Measurements from ENCODE around the gene ZNF300.
"Not testable (repeated sequence)": the region's sequence is repeated elsewhere in the genome, so short reads cannot be mapped to it uniquely, and the experiment has no call there.

The ZNF300 gene

DNA sequence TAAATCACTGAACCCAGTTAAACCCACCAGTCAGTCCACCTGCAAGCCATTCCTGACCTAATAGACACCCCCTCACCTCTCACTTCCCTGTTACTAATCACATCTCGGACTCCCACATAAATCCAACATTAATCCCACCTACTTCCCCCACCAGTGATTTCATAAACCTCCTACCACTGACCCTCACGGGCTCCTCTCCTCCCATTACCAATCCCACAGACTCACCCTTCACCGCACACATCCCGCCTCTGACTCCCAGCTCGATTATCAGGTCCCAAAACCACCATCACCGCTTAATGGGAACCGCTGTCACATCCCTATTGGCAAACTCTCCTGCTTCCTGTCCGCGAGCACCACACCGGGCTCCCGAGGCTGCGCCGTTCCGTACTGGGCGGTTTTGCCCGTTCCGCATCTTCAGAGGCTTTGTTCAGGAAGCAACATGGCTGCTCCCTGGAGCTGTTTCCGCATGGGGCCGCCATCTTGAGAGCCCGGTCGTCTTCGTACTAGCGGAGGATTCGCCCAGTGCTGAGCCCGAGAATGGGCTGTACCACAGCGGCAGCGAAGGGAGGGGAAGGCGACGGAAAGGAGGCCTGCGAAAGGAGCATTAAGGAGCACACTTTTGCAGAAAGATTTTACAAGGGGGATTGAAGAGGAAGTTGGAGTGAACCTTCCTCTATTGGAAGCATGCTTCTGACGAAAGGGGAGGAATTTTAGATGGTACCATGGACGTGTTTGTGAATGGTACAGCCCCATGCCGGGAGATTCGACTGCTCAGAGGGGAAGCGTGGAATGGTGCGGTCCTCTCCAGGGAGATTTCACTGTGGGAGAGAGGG lies at the start of gene ZNF300:
Gene ZNF300 (minus strand): TSS at position 502 of the 833 bp plus-strand sequence. CDS start 1,825 bp downstream, outside the sequence.
- peak; percentile 88 for DNase-seq (ENCODE audit: low spot score)

DNA sequence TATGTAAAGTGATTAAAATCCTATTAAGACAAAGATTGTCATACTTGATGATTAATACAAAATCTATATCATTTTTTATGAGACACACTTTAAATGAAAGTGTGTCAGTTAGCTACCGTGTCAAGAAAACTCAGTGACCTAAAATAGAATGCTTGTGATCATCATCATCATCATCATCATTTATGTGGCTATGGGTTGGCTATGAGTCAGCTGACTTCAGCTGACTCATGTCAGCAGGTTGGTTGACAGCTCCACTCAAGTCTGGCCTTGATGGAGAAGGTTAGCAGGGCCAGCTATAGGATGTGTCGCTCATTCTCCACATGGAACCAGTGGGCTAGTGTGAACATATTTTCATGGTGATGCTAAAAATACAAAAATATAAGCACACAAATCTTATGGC lies 43.8 kb upstream of the ZNF300 start:
- no peak for DNase-seq (ENCODE audit: low spot score)

GRCh38 chr5:150946351-150946905 lies 41.6 kb upstream of the ZNF300 start:
- no peak for DNase-seq (ENCODE audit: low spot score)

- DNase-seq (ENCODE audit: low spot score) = no peak
Observed at GRCh38 chr5:150945947-150946346, 41.2 kb upstream of the ZNF300 start.

- DNase-seq (ENCODE audit: low spot score) = no peak
Observed at GRCh38 chr5:150945486-150945885, 40.7 kb upstream of the ZNF300 start.

DNA sequence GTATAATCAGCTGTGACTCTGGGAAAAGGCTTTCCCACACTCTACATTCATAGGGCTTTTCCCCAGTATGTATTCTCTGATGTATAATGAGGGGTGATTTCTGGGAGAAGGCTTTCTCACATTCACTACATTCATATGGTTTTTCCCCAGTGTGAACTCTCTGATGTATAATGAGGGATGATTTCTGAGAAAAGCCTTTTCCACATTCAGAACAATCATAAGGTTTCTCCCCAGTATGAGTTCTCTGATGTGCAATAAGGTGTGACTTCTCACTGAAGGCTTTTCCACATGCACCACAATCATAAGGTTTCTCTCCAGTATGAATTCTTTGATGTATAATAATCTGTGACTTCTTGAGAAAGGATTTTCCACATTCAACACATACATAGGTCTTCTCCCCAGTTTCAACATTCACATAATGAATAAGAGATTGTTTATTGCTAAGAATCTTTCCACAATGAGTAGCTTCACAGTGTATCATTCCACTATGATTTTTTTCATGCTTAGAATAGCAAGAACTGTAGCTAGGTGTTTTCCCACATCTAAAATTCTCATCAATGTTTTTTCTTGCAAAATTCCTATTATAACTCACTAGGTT lies 26.7 kb upstream of the ZNF300 start:
- DNase-seq (ENCODE audit: low spot score) = no peak

- DNase-seq (ENCODE audit: low spot score) = no peak
Observed at GRCh38 chr5:150918613-150919012, 13.8 kb upstream of the ZNF300 start.

GRCh38 chr5:150912312-150912814 lies 7.6 kb upstream of the ZNF300 start:
- no peak for DNase-seq (ENCODE audit: low spot score)

- DNase-seq (ENCODE audit: low spot score) = no peak
Observed at GRCh38 chr5:150905312-150905683, 518 bp upstream of the ZNF300 start.

DNA sequence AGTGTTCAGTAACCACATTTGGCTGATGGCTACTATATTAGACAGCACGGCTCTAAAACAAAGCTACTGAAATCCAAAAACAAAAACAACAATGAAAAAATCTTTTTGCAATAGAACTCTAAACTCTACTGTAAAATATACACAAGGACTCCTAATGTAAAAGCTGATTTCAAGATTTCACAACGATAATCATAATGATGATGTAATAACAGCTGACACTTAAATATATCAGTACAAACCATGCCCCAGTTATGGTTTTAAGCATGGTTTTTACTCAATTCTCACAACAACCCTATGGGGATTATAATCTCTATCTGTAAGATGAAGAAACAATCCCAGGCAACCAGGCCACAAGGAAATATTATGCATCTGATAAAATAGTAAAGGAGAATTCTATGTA lies 3.3 kb downstream of the ZNF300 start:
- DNase-seq (ENCODE audit: low spot score) = no peak

DNA sequence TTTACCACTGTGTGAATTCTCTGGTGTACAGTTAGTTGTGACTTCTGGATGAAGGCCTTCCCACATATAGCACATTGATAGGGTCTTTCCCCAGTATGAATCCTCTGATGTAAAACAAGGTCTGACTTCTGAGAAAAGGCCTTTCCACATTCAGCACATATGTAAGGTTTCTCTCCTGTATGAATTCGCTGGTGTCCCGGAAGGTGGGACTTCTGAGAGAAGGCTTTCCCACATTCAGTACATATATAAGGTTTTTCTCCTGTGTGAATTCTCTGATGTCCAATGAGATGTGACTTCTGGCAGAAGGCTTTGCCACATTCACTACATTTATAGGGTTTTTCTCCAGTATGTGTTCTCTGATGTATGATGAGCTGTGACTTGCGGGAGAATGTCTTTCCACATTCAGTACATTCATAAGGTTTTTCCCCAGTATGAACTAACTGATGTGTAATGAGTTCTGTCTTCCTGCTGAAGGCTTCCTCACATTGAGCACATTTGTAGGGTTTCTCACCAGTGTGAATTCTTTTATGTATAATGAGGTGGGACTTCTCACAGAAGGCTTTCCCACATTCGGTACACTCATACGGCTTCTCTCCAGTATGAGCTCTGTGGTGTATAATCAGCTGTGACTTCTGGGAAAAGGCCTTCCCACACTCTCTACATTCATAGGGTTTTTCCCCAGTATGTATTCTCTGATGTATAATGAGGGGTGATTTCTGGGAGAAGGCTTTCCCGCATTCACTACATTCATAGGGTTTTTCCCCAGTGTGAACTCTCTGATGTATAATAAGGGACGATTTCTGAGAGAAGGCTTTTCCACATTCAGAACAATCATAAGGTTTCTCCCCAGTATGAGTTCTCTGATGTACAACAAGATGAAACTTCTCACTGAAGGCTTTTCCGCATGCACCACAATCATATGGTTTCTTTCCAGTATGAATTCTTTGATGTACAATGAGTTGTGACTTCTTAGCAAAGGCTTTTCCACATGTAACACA lies 9.1 kb downstream of the ZNF300 start:
- DNase-seq (ENCODE audit: low spot score) = no peak

GRCh38 chr5:150879358-150879757 lies 25.4 kb downstream of the ZNF300 start:
- DNase-seq (ENCODE audit: low spot score) = no peak

GRCh38 chr5:150862070-150862469 lies 42.7 kb downstream of the ZNF300 start:
- no peak for DNase-seq (ENCODE audit: low spot score)

- no peak for DNase-seq (ENCODE audit: low spot score)
Observed at GRCh38 chr5:150860246-150860821, 44.4 kb downstream of the ZNF300 start.

GRCh38 chr5:150856700-150857099 lies 48.1 kb downstream of the ZNF300 start:
- DNase-seq (ENCODE audit: low spot score) = not testable (repeated sequence)

- no peak for DNase-seq (ENCODE audit: low spot score)
Observed at GRCh38 chr5:150853561-150853960, 51.2 kb downstream of the ZNF300 start.

DNA sequence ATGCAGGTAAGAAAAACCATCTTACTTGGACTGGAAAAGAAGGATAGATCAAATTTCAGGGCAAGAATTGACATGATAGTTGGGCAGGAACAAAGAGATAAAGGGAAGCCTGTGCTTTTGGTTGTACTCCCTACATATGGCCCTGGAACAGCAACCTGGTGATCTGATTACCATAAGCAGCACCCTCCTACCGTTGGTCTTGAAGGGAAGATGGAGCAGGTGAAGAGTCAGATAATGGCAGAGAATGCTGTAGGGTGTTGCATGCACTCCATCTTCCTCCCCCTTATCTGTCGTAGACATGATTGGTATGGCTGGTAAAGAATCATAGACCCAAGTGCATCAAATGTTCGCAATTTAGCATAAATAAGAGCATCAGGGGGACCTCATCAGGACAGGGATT lies 53.7 kb downstream of the ZNF300 start:
- DNase-seq (ENCODE audit: low spot score) = no peak

GRCh38 chr5:150848271-150848670 lies 56.5 kb downstream of the ZNF300 start:
- no peak for DNase-seq (ENCODE audit: low spot score)

GRCh38 chr5:150847334-150847695 lies 57.5 kb downstream of the ZNF300 start:
- no peak for DNase-seq (ENCODE audit: low spot score)

DNA sequence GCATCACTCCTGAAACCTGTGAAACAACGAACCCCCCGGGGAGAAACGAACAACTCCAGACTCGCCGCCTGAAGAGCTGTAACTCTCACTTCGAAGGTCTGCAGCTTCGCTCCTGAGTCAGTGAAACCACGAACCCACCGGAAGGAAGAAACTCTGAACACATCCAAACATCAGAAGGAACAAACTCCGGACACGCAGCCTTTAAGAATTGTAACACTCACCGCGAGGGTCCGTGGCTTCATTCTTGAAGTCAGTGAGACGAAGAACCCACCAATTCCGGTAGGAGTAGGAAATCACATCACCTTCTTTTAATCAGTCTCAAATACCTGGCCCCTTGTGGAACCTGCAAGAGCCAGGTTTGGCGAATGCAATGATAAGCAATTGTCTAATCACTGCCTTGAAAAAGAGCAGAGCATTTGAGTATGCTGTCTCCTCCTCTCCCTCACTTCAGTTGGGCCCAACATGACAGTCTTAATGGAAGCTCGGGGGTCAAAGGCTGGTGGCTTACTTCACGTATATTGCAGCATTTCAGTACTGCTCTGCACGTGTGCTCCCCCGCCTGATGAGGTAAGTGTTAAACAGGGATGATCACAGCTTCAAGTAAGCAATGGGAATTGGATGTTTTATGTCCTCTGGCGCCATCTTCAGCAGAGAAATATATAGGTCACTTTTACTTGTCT lies 58.0 kb downstream of the ZNF300 start:
- peak; percentile 75 for DNase-seq (ENCODE audit: low spot score)

GRCh38 chr5:150846308-150846653 lies 58.5 kb downstream of the ZNF300 start, which contains the start of gene IRGM:
Gene IRGM (plus strand): TSS chr5:150846521. CDS start chr5:150848124, 1,603 bp downstream.
- not testable (repeated sequence) for DNase-seq (ENCODE audit: low spot score)
